ENCODE results near the gene BCL2.

BCL2 gene

GRCh38 chr18:63257453-63257852 is 62.1 kb downstream of the BCL2 start:
- DNase-seq (ENCODE audit: low read depth) = no peak
- TF ChIP-seq, protein P1, sequence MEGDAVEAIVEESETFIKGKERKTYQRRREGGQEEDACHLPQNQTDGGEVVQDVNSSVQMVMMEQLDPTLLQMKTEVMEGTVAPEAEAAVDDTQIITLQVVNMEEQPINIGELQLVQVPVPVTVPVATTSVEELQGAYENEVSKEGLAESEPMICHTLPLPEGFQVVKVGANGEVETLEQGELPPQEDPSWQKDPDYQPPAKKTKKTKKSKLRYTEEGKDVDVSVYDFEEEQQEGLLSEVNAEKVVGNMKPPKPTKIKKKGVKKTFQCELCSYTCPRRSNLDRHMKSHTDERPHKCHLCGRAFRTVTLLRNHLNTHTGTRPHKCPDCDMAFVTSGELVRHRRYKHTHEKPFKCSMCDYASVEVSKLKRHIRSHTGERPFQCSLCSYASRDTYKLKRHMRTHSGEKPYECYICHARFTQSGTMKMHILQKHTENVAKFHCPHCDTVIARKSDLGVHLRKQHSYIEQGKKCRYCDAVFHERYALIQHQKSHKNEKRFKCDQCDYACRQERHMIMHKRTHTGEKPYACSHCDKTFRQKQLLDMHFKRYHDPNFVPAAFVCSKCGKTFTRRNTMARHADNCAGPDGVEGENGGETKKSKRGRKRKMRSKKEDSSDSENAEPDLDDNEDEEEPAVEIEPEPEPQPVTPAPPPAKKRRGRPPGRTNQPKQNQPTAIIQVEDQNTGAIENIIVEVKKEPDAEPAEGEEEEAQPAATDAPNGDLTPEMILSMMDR (conservative IDR thresholded peaks at IDR 0.05; ENCODE audit: low read length) = no peak
- H3K4me3 ChIP-seq (ENCODE audit: low read length) = no peak overlapping the region

DNA sequence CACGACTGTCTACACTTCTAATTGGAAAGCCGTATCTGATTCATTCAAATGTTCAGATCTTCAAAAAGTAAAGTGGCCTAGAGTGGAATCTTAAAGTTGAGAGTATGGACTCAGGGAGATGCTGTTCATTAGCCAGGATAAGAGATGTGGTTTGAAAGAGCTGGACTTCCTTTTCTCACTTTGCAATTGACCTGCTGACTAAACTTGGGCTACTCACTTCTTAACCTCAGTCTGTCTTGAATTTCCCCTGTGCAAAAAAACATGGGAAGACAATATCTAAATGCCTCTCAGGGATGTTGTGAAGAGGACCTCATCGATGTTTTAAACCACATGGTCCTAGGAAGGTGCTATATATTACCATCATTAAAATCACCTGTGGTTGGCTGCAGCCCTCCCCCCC is 64.1 kb downstream of the BCL2 start:
- TF ChIP-seq, protein P1 (conservative IDR thresholded peaks at IDR 0.05; ENCODE audit: low read length) = no peak
- DNase-seq (ENCODE audit: low read depth) = no peak
- H3K4me3 ChIP-seq (ENCODE audit: low read length) = no peak overlapping the region

- TF ChIP-seq, protein P1 (conservative IDR thresholded peaks at IDR 0.05; ENCODE audit: low read length) = no peak
- no peak overlapping the region for H3K4me3 ChIP-seq (ENCODE audit: low read length)
- DNase-seq (ENCODE audit: low read depth) = no peak
Observed at GRCh38 chr18:63254716-63255399, 64.7 kb downstream of the BCL2 start.

GRCh38 chr18:63253428-63254372 is 65.9 kb downstream of the BCL2 start:
- peak; percentile 59 for DNase-seq (ENCODE audit: low read depth)

GRCh38 chr18:63253014-63253413 is 66.6 kb downstream of the BCL2 start:
- DNase-seq (ENCODE audit: low read depth) = no peak
- TF ChIP-seq, protein P1 (conservative IDR thresholded peaks at IDR 0.05; ENCODE audit: low read length) = no peak
- no peak overlapping the region for H3K4me3 ChIP-seq (ENCODE audit: low read length)

More at GRCh38 chr18:63253428-63254372, 65.9 kb downstream of the BCL2 start:
- H3K4me3 ChIP-seq (ENCODE audit: low read length) = 0 out of 2 replicates have a peak overlapping the region, but pooled peaks have one; percentile 2
- TF ChIP-seq, protein P1 (conservative IDR thresholded peaks at IDR 0.05; ENCODE audit: low read length) = no peak

DNA sequence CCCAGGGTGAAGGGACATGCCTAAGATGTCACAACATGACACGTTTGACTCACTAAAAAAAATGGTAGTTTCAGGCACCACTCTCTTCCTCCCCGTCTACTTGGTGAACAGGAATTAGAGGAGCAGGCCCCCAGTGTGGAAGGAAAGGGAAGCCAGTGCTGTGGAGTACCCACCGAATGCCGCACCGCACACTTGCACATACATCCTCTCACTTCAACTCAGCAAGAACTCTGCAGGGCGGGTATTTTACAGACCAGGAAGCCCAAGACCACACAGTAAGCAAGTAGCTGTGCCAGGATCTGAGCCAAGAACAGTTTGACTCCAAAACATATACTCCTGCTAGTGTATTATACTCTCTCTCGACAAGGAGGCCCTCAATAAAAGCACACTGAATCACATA is 69.8 kb downstream of the BCL2 start:
- no peak for DNase-seq (ENCODE audit: low read depth)
- H3K4me3 ChIP-seq (ENCODE audit: low read length) = no peak overlapping the region
- TF ChIP-seq, protein P1 (conservative IDR thresholded peaks at IDR 0.05; ENCODE audit: low read length) = no peak

Measured in AG10803 (cell line).